Glutamatergic neuron (in vitro differentiated cells): ENCODE results near the gene COL2A1. TPM values are rescaled to one million over a fixed set of nuclear protein-coding genes. Genes with fewer than 3 reads are reported as not detected.

Experiments used
- DNase-seq: peaks from one replicate; pipeline ENCODE4 v3.0.0; 2022
- H3K27ac Mint-ChIP-seq: one replicate; pipeline ENCODE4 v1.8.0; 2020; ENCODE audit warnings: mild to moderate bottlenecking, mixed read lengths, inconsistent platforms; ENCODE audit not compliant: unreplicated experiment
- H3K27me3 Mint-ChIP-seq: one replicate; pipeline ENCODE4 v1.8.0; 2020; ENCODE audit warnings: mild to moderate bottlenecking, moderate library complexity, mixed read lengths, inconsistent platforms; ENCODE audit not compliant: unreplicated experiment
- H3K36me3 Mint-ChIP-seq: one replicate; pipeline ENCODE4 v1.8.0; 2020; ENCODE audit warnings: mild to moderate bottlenecking, mixed read lengths, inconsistent platforms; ENCODE audit not compliant: unreplicated experiment
- H3K4me1 Mint-ChIP-seq: one replicate; pipeline ENCODE4 v1.8.0; 2020; ENCODE audit warnings: mild to moderate bottlenecking, low read depth, mixed read lengths, inconsistent platforms; ENCODE audit not compliant: unreplicated experiment
- H3K4me3 Mint-ChIP-seq: one replicate; pipeline ENCODE4 v1.8.0; 2020; ENCODE audit warnings: mild to moderate bottlenecking, mixed read lengths, inconsistent platforms; ENCODE audit not compliant: unreplicated experiment
- H3K9me3 Mint-ChIP-seq: one replicate; pipeline ENCODE4 v1.8.0; 2020; ENCODE audit warnings: mild to moderate bottlenecking, moderate library complexity, mixed read lengths, inconsistent platforms; ENCODE audit not compliant: unreplicated experiment
- total RNA-seq: library from RNA; stranded (reverse); fragmentation: NEBNext Ultra II Directional; extraction: Animal tissue kit (Norgen Biotek cat#: 25700); gene quantifications from one replicate; pipeline ENCODE4 v1.2.1, GENCODE V29; 2021; ENCODE audit not compliant: unreplicated experiment
- TF ChIP-seq, protein P1 (sequence below): fragments of 200-600 bp; sonication (generic); IDR thresholded peaks from one replicate; pipeline ENCODE4 v1.5.0; 2021; ENCODE audit not compliant: partially characterized antibody, unreplicated experiment

Gene COL2A1
- total RNA-seq, 1 donor from 2014 or later = 0.34 TPM

- Mint-ChIP-seq H3K4me3 (no peak overlapping the region), H3K27ac (no peak overlapping the region), H3K27me3 (peaks cover 27% of the 10 kb centered on the region), H3K4me1 (no peaks in the 10 kb centered on the region), H3K9me3 (peaks cover 6% of the 10 kb centered on the region), H3K36me3 (no peaks in the 10 kb centered on the region)
- TF ChIP-seq, protein P1, sequence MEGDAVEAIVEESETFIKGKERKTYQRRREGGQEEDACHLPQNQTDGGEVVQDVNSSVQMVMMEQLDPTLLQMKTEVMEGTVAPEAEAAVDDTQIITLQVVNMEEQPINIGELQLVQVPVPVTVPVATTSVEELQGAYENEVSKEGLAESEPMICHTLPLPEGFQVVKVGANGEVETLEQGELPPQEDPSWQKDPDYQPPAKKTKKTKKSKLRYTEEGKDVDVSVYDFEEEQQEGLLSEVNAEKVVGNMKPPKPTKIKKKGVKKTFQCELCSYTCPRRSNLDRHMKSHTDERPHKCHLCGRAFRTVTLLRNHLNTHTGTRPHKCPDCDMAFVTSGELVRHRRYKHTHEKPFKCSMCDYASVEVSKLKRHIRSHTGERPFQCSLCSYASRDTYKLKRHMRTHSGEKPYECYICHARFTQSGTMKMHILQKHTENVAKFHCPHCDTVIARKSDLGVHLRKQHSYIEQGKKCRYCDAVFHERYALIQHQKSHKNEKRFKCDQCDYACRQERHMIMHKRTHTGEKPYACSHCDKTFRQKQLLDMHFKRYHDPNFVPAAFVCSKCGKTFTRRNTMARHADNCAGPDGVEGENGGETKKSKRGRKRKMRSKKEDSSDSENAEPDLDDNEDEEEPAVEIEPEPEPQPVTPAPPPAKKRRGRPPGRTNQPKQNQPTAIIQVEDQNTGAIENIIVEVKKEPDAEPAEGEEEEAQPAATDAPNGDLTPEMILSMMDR = no peak
- no peak for DNase-seq
Observed at GRCh38 chr12:48017496-48017895, 13.2 kb upstream of the COL2A1 start.

- Mint-ChIP-seq H3K4me1 (no peaks in the 10 kb centered on the region), H3K27me3 (peaks cover 25% of the 10 kb centered on the region), H3K36me3 (no peaks in the 10 kb centered on the region), H3K9me3 (peaks cover 2% of the 10 kb centered on the region), H3K27ac (no peak overlapping the region), H3K4me3 (no peak overlapping the region)
- no peak for DNase-seq
- TF ChIP-seq, protein P1 = no peak
Observed at GRCh38 chr12:48016373-48017020, 12.2 kb upstream of the COL2A1 start.

GRCh38 chr12:48015954-48016353 is 11.7 kb upstream of the COL2A1 start:
- TF ChIP-seq, protein P1 = no peak
- Mint-ChIP-seq H3K9me3 (peaks cover 4% of the 10 kb centered on the region), H3K4me3 (no peak overlapping the region), H3K4me1 (peaks cover 4% of the 10 kb centered on the region), H3K36me3 (no peaks in the 10 kb centered on the region), H3K27ac (no peak overlapping the region), H3K27me3 (peaks cover 28% of the 10 kb centered on the region)
- no peak for DNase-seq

DNA sequence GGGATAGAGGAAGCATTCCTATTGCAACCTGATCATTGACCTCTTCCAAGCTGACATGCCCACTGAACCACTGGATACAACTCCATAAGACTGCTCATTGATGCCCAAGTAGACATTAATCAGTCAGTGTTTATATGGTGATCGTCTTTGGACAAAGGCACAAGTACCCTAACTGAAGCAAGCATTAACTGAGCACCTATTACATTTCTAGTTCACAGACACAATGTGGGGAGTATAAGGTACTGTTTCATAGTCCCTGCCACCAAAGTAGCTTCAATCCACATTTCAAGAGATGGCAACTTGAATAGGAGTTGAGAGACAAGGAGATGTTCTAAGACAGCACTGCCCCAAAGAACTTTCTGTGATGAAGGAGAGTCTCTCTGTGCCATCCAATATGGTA is 10.9 kb upstream of the COL2A1 start:
- TF ChIP-seq, protein P1 = no peak
- Mint-ChIP-seq H3K27ac (no peak overlapping the region), H3K9me3 (peaks cover 4% of the 10 kb centered on the region), H3K4me3 (no peak overlapping the region), H3K4me1 (peaks cover 7% of the 10 kb centered on the region), H3K36me3 (no peaks in the 10 kb centered on the region), H3K27me3 (peaks cover 28% of the 10 kb centered on the region)
- no peak for DNase-seq

- Mint-ChIP-seq H3K4me1 (peaks cover 7% of the 10 kb centered on the region), H3K27me3 (peaks cover 26% of the 10 kb centered on the region), H3K9me3 (peaks cover 3% of the 10 kb centered on the region), H3K27ac (no peak overlapping the region), H3K36me3 (peaks cover 4% of the 10 kb centered on the region), H3K4me3 (no peak overlapping the region)
- TF ChIP-seq, protein P1 = no peak
- DNase-seq = no peak
Observed at GRCh38 chr12:48013287-48013686, 9.0 kb upstream of the COL2A1 start.
